Activated gamma-delta T cell treated with anti-CD3 and anti-CD28 coated beads, Interleukin-2, amount 50 U/mL, for 16 hours (primary cell): ENCODE data around the gene TAF3.
"Not testable (repeated sequence)": the region's sequence is repeated elsewhere in the genome, so short reads cannot be mapped to it uniquely, and the experiment has no call there.

Source experiments
- DNase-seq: peaks from one replicate; pipeline ENCODE4 v3.0.0-alpha.2; 2020; ENCODE audit warnings: low read depth

The TAF3 gene

GRCh38 chr10:7818295-7819120 is at the start of gene TAF3:
TSS of gene TAF3 (plus strand) at chr10:7818505. CDS start at chr10:7818710, 205 bp downstream.
- DNase-seq: peak; percentile 87

- DNase-seq: no peak
These were observed 44.2 kb upstream of the TAF3 start for GRCh38 chr10:7773845-7774801.

GRCh38 chr10:7776777-7777176 is 41.5 kb upstream of the TAF3 start:
- no peak for DNase-seq

- DNase-seq: not testable (repeated sequence)
These were observed 36.1 kb upstream of the TAF3 start for GRCh38 chr10:7782194-7782593.

GRCh38 chr10:7786430-7786829 is 31.9 kb upstream of the TAF3 start:
- DNase-seq: no peak

GRCh38 chr10:7787150-7787856 is 31.0 kb upstream of the TAF3 start:
- DNase-seq: no peak

GRCh38 chr10:7787857-7788638 is 30.3 kb upstream of the TAF3 start, which contains the start of the genes ATP5F1C and KIN:
TSS of gene ATP5F1C (plus strand) at chr10:7788177. CDS start at chr10:7788208, 31 bp downstream.
TSS of gene KIN (minus strand) at chr10:7787993. CDS start at chr10:7787933, 60 bp downstream.
- peak; percentile 96 for DNase-seq

GRCh38 chr10:7788639-7789286 is 29.5 kb upstream of the TAF3 start:
- peak; percentile 1 for DNase-seq

- no peak for DNase-seq
These were observed 28.9 kb upstream of the TAF3 start for GRCh38 chr10:7789390-7789789.

- no peak for DNase-seq
These were observed 25.8 kb upstream of the TAF3 start for GRCh38 chr10:7792541-7792940.

- DNase-seq: no peak
These were observed 23.9 kb upstream of the TAF3 start for GRCh38 chr10:7794251-7795026.

GRCh38 chr10:7795605-7796004 is 22.7 kb upstream of the TAF3 start:
- DNase-seq: no peak

- DNase-seq: no peak
These were observed 20.7 kb upstream of the TAF3 start for GRCh38 chr10:7797582-7797981.

GRCh38 chr10:7802606-7803005 is 15.7 kb upstream of the TAF3 start:
- no peak for DNase-seq

GRCh38 chr10:7804216-7804615 is 14.1 kb upstream of the TAF3 start:
- DNase-seq: no peak

- DNase-seq: no peak
These were observed 13.6 kb upstream of the TAF3 start for GRCh38 chr10:7804741-7805140.

GRCh38 chr10:7808686-7809267 is 9.5 kb upstream of the TAF3 start:
- no peak for DNase-seq

GRCh38 chr10:7810443-7810842 is 7.9 kb upstream of the TAF3 start:
- DNase-seq: no peak

GRCh38 chr10:7811000-7811399 is 7.3 kb upstream of the TAF3 start:
- no peak for DNase-seq
